ENCODE results near the gene SF1.

Gene SF1

DNA sequence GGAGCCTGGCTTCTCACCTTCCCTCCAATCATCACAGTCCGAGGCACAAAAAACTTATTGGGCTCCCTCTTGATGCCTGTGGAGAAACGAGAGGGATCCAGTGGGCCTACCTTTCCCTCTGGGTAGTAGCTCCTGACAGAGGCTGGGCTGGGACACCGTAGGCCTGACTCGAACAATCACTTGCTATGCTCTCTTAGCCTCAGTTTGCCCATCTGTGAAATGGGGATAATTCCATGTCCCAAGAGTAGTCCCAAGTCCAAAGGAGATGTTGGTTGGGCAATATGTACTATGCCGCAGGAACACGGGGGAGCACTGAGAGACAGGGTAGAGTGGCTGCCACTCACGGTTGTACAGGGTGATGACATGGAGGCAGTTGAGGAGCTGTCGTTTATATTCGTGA lies 26.8 kb downstream of the SF1 start:
- Histone ChIP-seq H3K27me3 (ENCODE audit: insufficient read depth, insufficient read length) (peaks cover 5% of the 10 kb centered on the region), H3K4me3 (ENCODE audit: insufficient read length, low read depth) (no peak overlapping the region), H3K4me1 (ENCODE audit: insufficient read depth, insufficient read length) (peaks cover 10% of the 10 kb centered on the region)

DNA sequence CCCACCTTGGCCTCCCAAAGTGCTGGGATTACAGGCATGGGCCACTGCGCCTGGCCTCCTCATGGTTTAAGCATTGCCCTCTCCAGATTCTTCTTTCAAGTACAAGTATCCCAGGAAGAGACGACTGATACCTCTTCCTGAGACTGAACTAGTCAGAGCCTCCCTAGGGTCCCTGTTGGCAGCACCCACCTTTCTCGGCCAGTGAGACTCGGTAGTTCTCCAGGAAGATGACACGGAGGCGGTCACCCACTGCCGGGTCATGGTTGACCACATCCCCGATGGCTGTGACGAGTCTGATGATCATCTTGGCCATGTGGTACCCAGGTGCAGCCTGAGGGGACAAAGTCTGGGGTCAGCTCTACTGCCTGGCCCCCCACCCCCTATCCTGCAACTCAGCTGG lies 27.2 kb downstream of the SF1 start:
- Histone ChIP-seq H3K4me1 (ENCODE audit: insufficient read depth, insufficient read length) (peaks cover 13% of the 10 kb centered on the region), H3K27me3 (ENCODE audit: insufficient read depth, insufficient read length) (peaks cover 9% of the 10 kb centered on the region), H3K9ac (ENCODE audit: insufficient read length, low read depth) (no peak overlapping the region), H3K4me3 (ENCODE audit: insufficient read length, low read depth) (no peak overlapping the region), H3K9me3 (ENCODE audit: insufficient read depth, low read length) (no peaks in the 10 kb centered on the region), H3K36me3 (ENCODE audit: insufficient read depth, insufficient read length, low read length) (no peaks in the 10 kb centered on the region)
- DNase-seq (ENCODE audit: low read depth, low spot score): no peak
- TF ChIP-seq SUZ12 (IDR thresholded peaks at IDR 0.05; ENCODE audit: extremely low read depth, insufficient read depth, insufficient read length) (no peak), YY1 (IDR thresholded peaks at IDR 0.05; ENCODE audit: insufficient read depth, insufficient read length) (no peak), ZNF274 (IDR thresholded peaks at IDR 0.05; ENCODE audit: low read depth, low read length) (no peak)

More for the DNA sequence above, 26.8 kb downstream of the SF1 start:
- no peak overlapping the region for H3K9ac ChIP-seq (ENCODE audit: insufficient read length, low read depth)
- H3K36me3 ChIP-seq (ENCODE audit: insufficient read depth, insufficient read length, low read length): no peaks in the 10 kb centered on the region
- TF ChIP-seq ZNF274 (IDR thresholded peaks at IDR 0.05; ENCODE audit: low read depth, low read length): no peak
- TF ChIP-seq YY1 (IDR thresholded peaks at IDR 0.05; ENCODE audit: insufficient read depth, insufficient read length): no peak
- TF ChIP-seq SUZ12 (IDR thresholded peaks at IDR 0.05; ENCODE audit: extremely low read depth, insufficient read depth, insufficient read length): no peak
- H3K9me3 ChIP-seq (ENCODE audit: insufficient read depth, low read length): no peaks in the 10 kb centered on the region
- no peak for DNase-seq (ENCODE audit: low read depth, low spot score)

DNA sequence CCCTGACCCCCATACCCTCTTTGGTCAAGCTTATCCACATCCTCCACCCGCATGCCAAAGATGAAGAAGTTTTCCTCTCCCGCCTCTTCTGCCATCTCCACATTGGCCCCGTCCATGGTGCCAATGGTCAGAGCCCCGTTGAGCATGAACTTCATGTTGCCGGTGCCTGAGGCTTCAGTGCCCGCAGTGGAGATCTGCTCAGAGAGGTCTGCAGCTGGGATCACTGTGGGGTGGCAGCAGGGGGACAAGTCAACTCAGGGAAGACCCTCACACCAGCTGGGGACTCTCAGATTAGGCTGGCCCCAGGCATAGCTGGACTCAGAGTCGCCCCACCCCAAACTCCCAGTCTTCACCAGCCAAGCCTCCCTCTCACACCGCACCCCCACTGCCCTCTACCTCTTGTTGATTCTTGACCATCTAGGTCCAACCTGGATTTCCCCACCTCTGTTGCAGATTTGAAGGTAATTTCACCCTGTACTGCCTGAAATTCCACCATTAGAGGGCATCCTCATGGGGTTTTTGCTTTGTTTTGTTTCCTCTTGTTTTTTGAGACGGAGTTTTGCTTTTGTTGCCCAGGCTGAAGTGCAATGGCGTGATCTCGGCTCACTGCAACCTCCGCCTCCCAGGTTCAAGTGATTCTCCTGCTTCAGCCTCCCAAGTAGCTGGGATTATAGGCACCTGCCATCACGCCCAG lies 27.8 kb downstream of the SF1 start:
- peaks cover 12% of the 10 kb centered on the region for H3K4me1 ChIP-seq (ENCODE audit: insufficient read depth, insufficient read length)
- H3K27me3 ChIP-seq (ENCODE audit: insufficient read depth, insufficient read length): peaks cover 10% of the 10 kb centered on the region
- DNase-seq (ENCODE audit: low read depth, low spot score): no peak
- H3K36me3 ChIP-seq (ENCODE audit: insufficient read depth, insufficient read length, low read length): no peaks in the 10 kb centered on the region
- H3K4me3 ChIP-seq (ENCODE audit: insufficient read length, low read depth): no peak overlapping the region
- no peaks in the 10 kb centered on the region for H3K9me3 ChIP-seq (ENCODE audit: insufficient read depth, low read length)
- H3K9ac ChIP-seq (ENCODE audit: insufficient read length, low read depth): no peak overlapping the region
- TF ChIP-seq SUZ12 (IDR thresholded peaks at IDR 0.05; ENCODE audit: extremely low read depth, insufficient read depth, insufficient read length): no peak
- no peak for TF ChIP-seq YY1 (IDR thresholded peaks at IDR 0.05; ENCODE audit: insufficient read depth, insufficient read length)
- TF ChIP-seq ZNF274 (IDR thresholded peaks at IDR 0.05; ENCODE audit: low read depth, low read length): no peak

DNA sequence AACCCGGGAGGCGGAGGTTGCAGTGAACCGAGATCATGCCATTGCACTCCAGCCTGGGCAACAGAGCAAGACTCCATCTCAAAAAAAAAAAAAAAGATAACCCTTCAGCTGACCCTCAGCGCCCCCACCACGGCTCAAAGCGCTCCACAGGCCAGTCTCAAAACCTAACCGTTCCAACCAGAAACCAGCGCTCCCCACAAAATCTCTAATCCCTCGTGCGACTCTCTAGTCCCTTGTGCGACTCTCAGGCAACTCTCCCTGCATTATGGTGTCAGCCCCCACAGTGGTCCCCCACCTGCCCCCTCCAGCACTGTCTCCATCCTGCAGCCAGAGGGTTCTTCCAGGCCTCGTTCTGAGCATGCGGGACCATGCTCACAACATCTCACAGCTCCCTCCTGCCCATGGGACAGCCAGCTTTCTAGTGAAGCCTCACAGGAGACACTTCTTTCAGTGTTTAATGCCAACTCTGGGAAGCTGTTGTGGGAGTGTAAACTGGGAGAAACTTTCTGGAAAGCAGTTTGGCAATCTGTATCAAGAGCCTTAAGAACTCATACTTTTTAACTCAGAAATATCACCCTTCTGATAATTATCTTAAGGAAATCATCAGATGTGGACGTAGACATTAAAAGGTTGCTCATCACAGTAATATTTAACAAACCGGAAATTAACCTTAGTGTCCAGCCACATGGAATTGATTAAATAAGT lies 30.2 kb downstream of the SF1 start:
- Histone ChIP-seq H3K4me3 (ENCODE audit: insufficient read length, low read depth) (no peak overlapping the region), H3K9ac (ENCODE audit: insufficient read length, low read depth) (no peak overlapping the region), H3K4me1 (ENCODE audit: insufficient read depth, insufficient read length) (peaks cover 21% of the 10 kb centered on the region), H3K36me3 (ENCODE audit: insufficient read depth, insufficient read length, low read length) (no peaks in the 10 kb centered on the region), H3K9me3 (ENCODE audit: insufficient read depth, low read length) (no peaks in the 10 kb centered on the region), H3K27me3 (ENCODE audit: insufficient read depth, insufficient read length) (peaks cover 29% of the 10 kb centered on the region)
- TF ChIP-seq YY1 (IDR thresholded peaks at IDR 0.05; ENCODE audit: insufficient read depth, insufficient read length) (no peak), SUZ12 (IDR thresholded peaks at IDR 0.05; ENCODE audit: extremely low read depth, insufficient read depth, insufficient read length) (no peak)
- no peak for DNase-seq (ENCODE audit: low read depth, low spot score)

DNA sequence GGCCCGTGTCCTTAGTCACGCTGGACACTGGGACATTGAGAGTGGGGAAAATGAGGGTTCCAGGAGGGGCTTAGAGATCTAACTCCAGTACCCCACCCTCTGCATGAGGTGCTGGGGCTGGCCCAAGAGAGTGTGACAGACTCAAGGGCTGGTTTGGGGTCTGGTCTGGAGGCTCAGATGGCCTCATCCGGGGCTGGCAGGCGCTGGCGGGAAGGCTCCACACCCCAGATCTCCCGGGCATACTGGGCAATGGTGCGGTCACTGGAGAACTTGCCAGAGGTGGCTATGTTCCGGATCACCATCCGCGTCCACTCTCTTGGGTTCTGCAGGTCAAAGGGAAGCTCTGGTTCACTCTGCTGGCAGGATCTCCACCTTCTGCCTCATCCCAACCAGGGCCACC lies 31.9 kb downstream of the SF1 start:
- TF ChIP-seq SUZ12 (IDR thresholded peaks at IDR 0.05; ENCODE audit: extremely low read depth, insufficient read depth, insufficient read length) (no peak), ZNF274 (IDR thresholded peaks at IDR 0.05; ENCODE audit: low read depth, low read length) (no peak), YY1 (IDR thresholded peaks at IDR 0.05; ENCODE audit: insufficient read depth, insufficient read length) (no peak)

DNA sequence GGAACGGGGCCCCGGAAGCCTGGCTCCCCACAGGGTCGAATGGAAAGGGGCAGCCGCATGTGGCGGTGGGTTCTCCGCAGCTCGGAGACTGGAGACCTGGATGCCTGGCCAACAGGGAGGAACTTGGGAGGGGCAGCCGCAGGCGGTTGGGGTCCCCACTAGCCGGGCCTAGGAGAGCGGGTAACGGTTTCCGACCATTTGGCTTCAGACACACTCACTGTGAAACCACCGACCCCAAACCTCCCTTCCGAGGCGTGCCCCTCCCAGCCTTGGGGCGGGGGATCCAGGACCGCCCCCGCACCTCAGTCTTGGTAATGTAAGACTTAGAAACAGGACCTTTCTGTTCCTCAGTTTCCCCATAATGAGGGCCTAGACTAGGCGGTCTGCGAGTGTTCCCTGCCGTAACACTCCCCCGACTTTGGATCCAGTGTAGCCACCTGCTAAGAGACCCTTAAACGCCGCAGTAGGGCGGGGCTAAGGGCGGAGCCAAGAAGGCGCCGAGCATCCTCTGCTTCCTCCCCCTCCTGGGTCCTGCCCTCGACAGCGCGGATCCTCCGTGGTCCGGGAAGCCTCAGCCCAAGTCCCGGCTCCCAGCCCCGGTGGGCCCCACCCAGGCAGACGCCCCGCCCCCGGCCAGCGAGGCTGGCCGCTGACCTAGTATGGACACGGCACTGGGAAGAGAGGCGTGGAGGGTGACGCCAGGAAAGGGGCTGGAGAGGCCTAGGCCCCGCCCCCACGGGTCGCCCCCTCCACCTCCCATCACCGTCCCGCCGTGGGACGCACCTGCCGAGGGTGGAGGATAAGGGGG lies 32.6 kb downstream of the SF1 start:
- no peak for DNase-seq (ENCODE audit: low read depth, low spot score)
- H3K9ac ChIP-seq (ENCODE audit: insufficient read length, low read depth): peak overlapping the region; percentile 76
- H3K36me3 ChIP-seq (ENCODE audit: insufficient read depth, insufficient read length, low read length): no peaks in the 10 kb centered on the region
- TF ChIP-seq ZNF274 (IDR thresholded peaks at IDR 0.05; ENCODE audit: low read depth, low read length): no peak
- no peak for TF ChIP-seq YY1 (IDR thresholded peaks at IDR 0.05; ENCODE audit: insufficient read depth, insufficient read length)
- peaks cover 31% of the 10 kb centered on the region for H3K4me1 ChIP-seq (ENCODE audit: insufficient read depth, insufficient read length)
- no peaks in the 10 kb centered on the region for H3K9me3 ChIP-seq (ENCODE audit: insufficient read depth, low read length)
- H3K4me3 ChIP-seq (ENCODE audit: insufficient read length, low read depth): peak overlapping the region; percentile 53
- H3K27me3 ChIP-seq (ENCODE audit: insufficient read depth, insufficient read length): peaks cover 52% of the 10 kb centered on the region

More for the DNA sequence above, 31.9 kb downstream of the SF1 start:
- H3K9me3 ChIP-seq (ENCODE audit: insufficient read depth, low read length): no peaks in the 10 kb centered on the region
- H3K9ac ChIP-seq (ENCODE audit: insufficient read length, low read depth): no peak overlapping the region
- peaks cover 45% of the 10 kb centered on the region for H3K27me3 ChIP-seq (ENCODE audit: insufficient read depth, insufficient read length)
- no peak overlapping the region for H3K4me3 ChIP-seq (ENCODE audit: insufficient read length, low read depth)
- H3K36me3 ChIP-seq (ENCODE audit: insufficient read depth, insufficient read length, low read length): no peaks in the 10 kb centered on the region
- peaks cover 26% of the 10 kb centered on the region for H3K4me1 ChIP-seq (ENCODE audit: insufficient read depth, insufficient read length)
- no peak for DNase-seq (ENCODE audit: low read depth, low spot score)

DNA sequence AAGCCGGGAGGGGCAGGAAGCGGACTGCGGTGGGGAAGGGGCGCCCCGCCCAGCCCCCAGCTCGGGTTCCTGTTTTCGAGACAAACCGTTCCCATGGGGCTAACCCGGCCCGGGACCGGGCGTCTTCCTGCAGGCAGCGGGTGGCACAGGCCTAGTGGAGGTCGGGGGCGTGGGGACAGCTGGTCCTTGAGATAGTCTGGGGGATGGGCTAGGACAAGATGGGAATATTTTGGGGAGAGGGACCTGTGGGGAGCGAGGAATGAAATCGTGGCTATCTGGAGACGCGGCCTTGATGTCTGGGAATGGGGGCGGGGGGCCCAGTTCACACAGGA lies 33.2 kb downstream of the SF1 start:
- H3K9ac ChIP-seq (ENCODE audit: insufficient read length, low read depth): peak overlapping the region; percentile 76
- H3K9me3 ChIP-seq (ENCODE audit: insufficient read depth, low read length): no peaks in the 10 kb centered on the region
- peak overlapping the region; percentile 53 for H3K4me3 ChIP-seq (ENCODE audit: insufficient read length, low read depth)
- no peaks in the 10 kb centered on the region for H3K36me3 ChIP-seq (ENCODE audit: insufficient read depth, insufficient read length, low read length)
- peaks cover 58% of the 10 kb centered on the region for H3K27me3 ChIP-seq (ENCODE audit: insufficient read depth, insufficient read length)
- no peak for TF ChIP-seq SUZ12 (IDR thresholded peaks at IDR 0.05; ENCODE audit: extremely low read depth, insufficient read depth, insufficient read length)
- no peak for TF ChIP-seq YY1 (IDR thresholded peaks at IDR 0.05; ENCODE audit: insufficient read depth, insufficient read length)
- no peak for TF ChIP-seq ZNF274 (IDR thresholded peaks at IDR 0.05; ENCODE audit: low read depth, low read length)
- peaks cover 29% of the 10 kb centered on the region for H3K4me1 ChIP-seq (ENCODE audit: insufficient read depth, insufficient read length)
- DNase-seq (ENCODE audit: low read depth, low spot score): no peak
